Activated naive CD4-positive, alpha-beta T cell (primary cell): ENCODE measurements around the gene KBTBD8.

Experiments used
- DNase-seq, 4 experiments: peaks; one replicate each; lab custom pipeline; 2025; lab: John Stamatoyannopoulos, UW

KBTBD8 gene

GRCh38 chr3:67034371-67034770 is 36.3 kb downstream of the KBTBD8 start:
- DNase-seq, result no peak

- DNase-seq, result no peak
Observed at GRCh38 chr3:67037615-67038014, 39.5 kb downstream of the KBTBD8 start.

- no peak for DNase-seq
Observed at GRCh38 chr3:67044295-67044694, 46.2 kb downstream of the KBTBD8 start.

GRCh38 chr3:67044955-67045354 is 46.8 kb downstream of the KBTBD8 start:
- no peak for DNase-seq

- DNase-seq, result no peak
Observed at GRCh38 chr3:67045711-67046465, 47.8 kb downstream of the KBTBD8 start.

GRCh38 chr3:67047051-67047450 is 48.9 kb downstream of the KBTBD8 start:
- DNase-seq, result no peak

GRCh38 chr3:67048067-67048714 is 50.1 kb downstream of the KBTBD8 start:
- DNase-seq, result no peak

GRCh38 chr3:67048715-67049074 is 50.6 kb downstream of the KBTBD8 start:
- no peak for DNase-seq

- DNase-seq, result no peak
Observed at GRCh38 chr3:67059443-67059842, 61.3 kb downstream of the KBTBD8 start.
